Measurements from ENCODE around the gene MED15.
"Not testable (repeated sequence)": the region's sequence is repeated elsewhere in the genome, so short reads cannot be mapped to it uniquely, and the experiment has no call there.

Gene MED15

GRCh38 chr22:20606041-20606783 lies 98.8 kb downstream of the MED15 start:
- peak; percentile 46 for DNase-seq

GRCh38 chr22:20606784-20607128 lies 99.3 kb downstream of the MED15 start:
- no peak for DNase-seq

GRCh38 chr22:20607157-20607907 lies 99.9 kb downstream of the MED15 start:
- no peak for DNase-seq

- no peak for DNase-seq
These were observed 102.9 kb downstream of the MED15 start for GRCh38 chr22:20610243-20610686.

GRCh38 chr22:20610757-20611156 lies 103.3 kb downstream of the MED15 start:
- no peak for DNase-seq

- no peak for DNase-seq
These were observed 104.0 kb downstream of the MED15 start for GRCh38 chr22:20611418-20611817.

GRCh38 chr22:20613301-20613700 lies 105.9 kb downstream of the MED15 start:
- DNase-seq, result no peak

GRCh38 chr22:20615021-20615420 lies 107.6 kb downstream of the MED15 start:
- no peak for DNase-seq

GRCh38 chr22:20615533-20616450 lies 108.4 kb downstream of the MED15 start:
- DNase-seq, result no peak

- DNase-seq, result no peak
These were observed 109.1 kb downstream of the MED15 start for GRCh38 chr22:20616451-20617043.

GRCh38 chr22:20618488-20618887 lies 111.1 kb downstream of the MED15 start:
- no peak for DNase-seq

- DNase-seq, result no peak
These were observed 111.9 kb downstream of the MED15 start for GRCh38 chr22:20619045-20619892.

- not testable (repeated sequence) for DNase-seq
These were observed 112.4 kb downstream of the MED15 start for GRCh38 chr22:20619893-20620194.

- no peak for DNase-seq
These were observed 113.8 kb downstream of the MED15 start for GRCh38 chr22:20621162-20621561.

GRCh38 chr22:20622650-20623339 lies 115.4 kb downstream of the MED15 start:
- no peak for DNase-seq

GRCh38 chr22:20624161-20624616 lies 116.8 kb downstream of the MED15 start:
- no peak for DNase-seq

GRCh38 chr22:20625270-20625669 lies 117.9 kb downstream of the MED15 start:
- DNase-seq, result no peak

GRCh38 chr22:20626811-20627210 lies 119.4 kb downstream of the MED15 start:
- DNase-seq, result no peak

- no peak for DNase-seq
These were observed 120.0 kb downstream of the MED15 start for GRCh38 chr22:20627432-20627831.

GRCh38 chr22:20628081-20628939 lies 120.9 kb downstream of the MED15 start:
- DNase-seq, result no peak
